ENCODE data around the gene GABRG3.
"Not testable (repeated sequence)": the region's sequence is repeated elsewhere in the genome, so short reads cannot be mapped to it uniquely, and the experiment has no call there.

Gene GABRG3

DNA sequence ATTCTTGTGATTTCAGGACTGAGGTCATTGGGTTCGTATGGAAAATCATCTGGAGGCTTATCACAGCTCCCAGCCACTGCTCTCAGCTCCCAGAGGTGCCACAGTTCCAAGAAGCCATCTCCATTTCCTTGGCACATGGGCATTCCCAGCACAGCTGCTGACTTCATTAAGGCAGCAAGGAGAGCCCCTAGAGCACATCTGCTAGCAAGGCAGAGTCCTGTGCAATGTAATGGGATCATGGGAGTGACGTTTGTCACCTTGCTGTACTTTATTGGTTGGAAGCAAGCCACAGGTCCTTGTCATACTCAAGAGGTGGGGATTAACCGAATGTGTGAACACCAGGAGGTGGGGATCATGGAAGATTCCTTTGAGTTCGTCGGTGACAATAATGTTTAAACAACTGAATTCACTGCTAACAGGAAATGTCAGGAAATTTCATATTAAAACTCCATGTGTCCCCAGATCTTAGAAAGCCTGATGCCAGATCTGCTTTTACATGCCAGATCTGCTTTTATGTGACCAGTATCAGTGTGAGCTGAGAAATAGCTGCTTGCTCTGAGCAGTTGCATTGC, 148.8 kb downstream of the GABRG3 start:
- DNase-seq, result no peak

DNA sequence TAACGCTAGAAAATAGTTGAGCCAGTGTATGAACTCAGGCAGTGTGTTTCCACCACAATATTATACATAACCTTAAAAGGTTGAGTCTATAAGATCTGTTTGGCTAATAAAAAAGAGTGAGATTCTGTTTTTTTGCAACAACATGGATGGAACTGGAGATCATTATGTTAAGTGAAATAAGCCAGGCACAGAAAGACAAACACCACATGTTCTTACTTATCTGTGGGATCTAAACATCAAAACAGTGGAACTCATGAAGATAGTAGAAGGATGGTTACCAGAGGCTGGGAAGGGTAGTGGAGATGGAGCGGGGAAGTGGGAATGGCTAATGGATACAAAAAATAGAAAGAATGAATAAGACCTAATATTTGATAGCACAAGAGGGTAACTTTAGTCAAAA, 150.7 kb downstream of the GABRG3 start:
- DNase-seq, result no peak

DNA sequence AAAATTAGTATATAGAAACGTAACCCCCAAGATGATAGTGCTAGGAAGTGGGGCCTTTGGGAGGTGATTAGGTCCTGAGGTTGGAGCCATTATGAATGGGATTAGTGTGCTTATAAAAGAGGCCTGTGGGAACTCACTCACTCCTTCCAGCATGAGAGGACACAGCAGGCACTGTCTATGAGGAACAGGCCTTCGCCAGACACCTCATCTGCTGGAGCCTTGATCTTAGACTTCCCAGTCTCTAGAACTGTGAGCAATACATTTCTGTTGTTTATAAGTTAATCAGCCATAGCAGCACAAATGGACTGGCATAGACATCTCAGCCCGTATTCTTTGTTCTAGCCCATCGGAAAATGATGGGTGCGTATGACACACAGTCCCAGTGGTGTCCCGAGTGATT, 152.3 kb downstream of the GABRG3 start:
- no peak for DNase-seq

DNA sequence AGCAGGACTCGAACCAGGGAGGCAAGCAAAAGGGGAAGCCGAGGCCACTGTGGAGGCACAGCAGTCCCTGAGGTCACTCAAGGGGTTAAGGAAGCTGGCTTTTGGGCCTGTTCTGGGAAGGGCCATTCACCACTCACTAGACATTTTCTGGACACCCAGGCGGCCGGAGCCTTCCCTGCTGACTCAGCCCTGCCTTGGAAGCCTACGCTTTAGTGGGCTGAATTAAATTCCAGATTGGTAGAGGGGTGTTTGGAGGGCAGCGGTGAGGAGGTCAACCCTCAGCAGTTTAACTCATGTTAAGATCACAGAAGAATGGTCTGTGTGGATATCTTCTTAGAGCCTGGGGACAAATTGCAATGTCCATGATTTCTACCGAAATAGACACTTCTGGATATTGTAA, 152.8 kb downstream of the GABRG3 start:
- no peak for DNase-seq

DNA sequence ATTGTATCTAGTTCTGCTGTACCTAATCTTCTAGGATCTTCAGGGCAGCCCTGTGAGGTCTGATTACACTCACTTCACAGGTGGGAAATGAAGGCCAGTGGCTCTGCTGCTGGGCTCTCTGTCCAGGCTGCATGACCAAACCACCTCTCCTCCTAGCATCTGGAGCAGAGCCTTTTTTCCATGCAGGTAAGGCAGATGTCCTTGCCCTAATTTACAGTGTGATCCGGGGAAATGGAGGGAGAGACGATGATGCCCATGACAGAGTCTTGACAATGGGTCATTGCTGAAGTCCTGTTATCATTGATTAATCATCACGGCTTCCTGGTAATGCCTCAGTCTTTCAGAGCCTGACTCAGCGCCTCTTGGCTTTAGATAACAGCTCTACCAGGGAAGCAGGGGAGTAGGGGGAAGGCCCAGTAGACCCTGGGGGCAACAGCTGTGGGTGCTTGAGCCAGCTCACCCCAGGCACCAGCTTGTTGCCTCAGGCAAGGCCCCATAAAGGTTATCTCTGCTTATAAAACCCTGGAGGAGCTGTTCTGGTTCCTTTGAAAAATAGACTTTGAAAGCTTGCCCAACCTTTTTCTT, 153.4 kb downstream of the GABRG3 start:
- DNase-seq, result no peak

DNA sequence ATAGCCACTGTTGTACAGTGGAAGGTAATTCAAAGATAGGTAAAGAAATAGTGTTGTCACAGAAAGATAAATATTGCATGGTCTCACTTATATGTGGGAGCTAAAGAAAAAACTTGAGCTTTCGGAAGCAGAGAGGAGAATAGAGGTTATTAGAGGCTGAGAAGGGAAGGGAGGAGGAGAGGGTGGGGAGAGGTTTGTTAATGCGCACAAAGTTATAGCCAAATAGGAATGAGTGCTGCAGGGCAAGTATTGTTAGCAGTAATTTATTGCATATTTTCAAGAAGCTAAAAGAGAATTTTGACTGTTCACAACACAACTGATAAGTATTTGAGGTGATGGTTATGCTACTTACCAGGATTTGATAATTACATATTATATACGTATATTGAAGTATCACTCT, 154.2 kb downstream of the GABRG3 start:
- DNase-seq, result no peak

DNA sequence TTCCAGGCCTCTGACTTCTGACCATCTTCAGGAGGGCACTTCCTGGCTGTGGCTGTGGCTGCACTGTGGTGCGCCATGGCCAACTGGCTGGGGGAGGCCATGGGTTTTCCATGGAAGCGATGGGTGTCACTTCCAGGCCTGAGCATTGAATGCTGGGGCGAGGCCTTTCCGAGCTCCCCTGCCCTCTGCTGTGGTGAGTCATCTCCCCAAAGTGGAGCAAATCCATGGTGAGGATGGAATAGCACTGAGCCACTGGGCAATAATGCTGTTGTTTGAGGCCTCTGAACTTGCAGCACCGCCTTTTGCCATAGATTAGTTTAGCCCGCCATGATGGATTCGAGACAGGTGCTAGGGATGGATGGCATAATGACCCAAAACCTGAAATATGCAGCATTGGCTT, 155.5 kb downstream of the GABRG3 start:
- DNase-seq, result no peak

DNA sequence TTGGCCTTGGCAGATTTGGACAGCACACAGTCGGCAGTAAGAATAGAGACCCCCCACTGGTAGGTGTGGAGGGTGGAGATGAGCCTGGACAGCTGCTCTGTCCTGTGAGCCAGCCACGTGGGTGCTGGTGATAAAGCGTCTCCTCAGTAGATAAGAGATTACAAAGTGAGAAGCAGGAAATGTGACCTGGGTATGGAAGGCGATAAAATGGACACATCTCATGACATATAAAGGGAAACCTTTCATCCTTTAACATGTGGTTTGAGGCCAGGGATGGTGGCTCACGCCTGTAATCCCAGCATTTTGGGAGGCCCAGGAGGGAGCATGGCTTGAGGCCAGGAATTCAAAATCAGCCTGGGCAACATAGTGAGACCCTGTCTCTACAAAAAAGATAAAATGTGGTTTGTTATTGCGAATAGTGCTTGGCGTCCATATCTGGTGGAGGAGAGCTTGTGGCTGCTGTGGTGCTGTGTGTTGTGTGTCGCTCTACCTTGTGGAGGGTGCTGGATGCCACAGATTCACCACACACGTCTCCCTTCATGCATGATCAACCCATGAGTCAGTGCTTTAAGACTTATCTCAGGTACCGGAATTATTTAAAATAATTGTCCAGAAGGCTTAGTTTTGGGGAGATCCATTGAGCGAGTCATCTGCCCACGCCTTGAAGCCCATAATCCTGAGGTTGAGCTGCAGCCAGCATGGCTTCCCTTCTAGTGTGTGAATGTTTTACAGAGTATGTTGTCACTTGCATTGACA, 157.0 kb downstream of the GABRG3 start:
- DNase-seq, result no peak

DNA sequence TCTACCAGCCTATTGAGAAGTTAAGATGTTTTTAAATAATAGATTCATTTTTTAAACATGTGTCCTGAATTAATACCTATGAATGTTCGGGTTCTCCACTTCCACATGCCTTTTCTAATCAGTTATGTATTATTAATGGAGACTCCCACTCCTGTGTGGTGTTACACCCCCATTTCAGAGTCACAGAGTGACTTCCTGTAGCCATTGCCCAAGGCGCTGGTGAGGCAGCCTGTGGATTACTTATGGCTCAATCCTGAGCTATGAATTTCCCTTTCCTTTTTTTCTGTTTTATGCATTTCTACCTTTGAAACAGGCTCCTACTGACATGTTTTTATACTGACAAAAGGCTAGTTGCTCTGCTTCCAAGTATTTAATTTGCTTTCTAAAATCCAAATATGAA, 162.3 kb downstream of the GABRG3 start:
- no peak for DNase-seq

DNA sequence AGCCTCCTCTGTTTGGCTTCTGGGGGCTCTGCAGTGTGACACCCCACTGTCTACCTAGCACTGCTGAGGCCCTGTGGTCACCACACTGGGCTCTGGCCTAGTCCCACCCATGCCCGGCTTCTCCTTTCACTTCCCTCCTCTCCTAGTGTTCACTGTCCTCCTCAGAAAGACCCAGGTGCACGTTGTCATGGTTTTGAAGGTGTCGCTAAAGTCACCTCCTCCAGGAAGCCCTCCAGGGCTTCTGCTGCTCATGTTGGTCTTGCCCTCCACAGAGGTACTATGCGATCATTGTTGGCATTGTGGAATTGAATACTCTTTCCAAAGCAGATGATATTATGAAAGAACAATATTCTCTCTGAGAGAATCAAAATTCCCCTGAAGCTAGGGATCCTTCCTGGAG, 163.5 kb downstream of the GABRG3 start:
- DNase-seq, result no peak

DNA sequence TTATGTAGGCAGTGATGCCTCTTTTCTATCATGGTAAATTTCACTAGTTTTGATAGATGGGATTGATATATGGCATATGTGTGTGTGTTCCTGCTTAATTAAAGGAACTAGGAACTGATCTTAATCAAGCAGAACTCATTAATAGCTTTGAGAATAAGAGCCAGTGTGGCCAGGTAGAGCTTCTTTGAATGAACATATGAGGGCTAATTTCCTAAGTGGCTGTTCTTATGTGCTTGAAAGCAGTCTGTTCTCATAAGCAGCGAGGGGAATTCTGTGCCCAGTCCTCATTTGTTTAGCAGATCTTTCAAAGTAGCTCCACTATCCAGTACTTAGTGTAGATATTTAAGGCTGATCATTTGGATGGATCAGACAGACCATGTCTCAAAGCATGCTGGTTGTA, 164.2 kb downstream of the GABRG3 start:
- DNase-seq, result no peak

DNA sequence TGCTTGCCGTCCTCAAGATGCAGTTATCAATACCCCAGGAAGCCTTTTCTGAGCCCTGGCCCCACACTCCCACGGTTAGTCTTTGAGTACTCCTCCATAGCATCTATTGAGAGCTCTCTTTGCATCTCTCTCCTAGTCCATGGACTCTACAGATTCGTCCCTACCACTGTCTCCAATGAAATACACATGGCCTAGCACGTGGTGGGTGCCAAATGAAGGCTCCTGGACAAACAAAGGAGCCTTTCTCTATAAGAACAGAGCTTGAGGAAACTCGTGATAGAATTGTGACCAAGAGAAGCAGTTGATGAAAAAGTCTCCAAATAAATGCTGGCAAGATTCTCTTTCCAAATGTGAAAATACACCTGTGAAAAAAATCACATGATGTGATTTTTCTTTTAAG, 166.1 kb downstream of the GABRG3 start:
- no peak for DNase-seq

DNA sequence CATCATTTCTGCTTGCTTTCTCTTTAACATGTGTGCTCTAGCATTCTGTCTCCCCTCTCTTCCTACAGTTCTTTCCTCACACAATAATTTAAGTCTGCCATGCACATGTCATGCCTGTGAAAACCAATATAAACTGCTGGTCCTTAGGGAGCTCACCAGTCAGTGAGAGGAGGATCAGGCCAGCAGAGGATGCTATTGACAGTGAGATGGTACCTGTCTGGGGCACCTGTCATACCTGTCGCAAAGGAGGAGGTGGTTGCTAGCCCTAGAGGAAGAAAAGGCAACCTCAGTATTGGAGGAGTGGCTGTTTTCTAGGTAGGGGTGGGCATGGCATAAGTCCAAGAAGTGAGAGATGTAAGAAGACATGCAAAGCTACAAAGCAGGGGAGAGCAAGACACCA, 194.6 kb downstream of the GABRG3 start:
- DNase-seq, result no peak

DNA sequence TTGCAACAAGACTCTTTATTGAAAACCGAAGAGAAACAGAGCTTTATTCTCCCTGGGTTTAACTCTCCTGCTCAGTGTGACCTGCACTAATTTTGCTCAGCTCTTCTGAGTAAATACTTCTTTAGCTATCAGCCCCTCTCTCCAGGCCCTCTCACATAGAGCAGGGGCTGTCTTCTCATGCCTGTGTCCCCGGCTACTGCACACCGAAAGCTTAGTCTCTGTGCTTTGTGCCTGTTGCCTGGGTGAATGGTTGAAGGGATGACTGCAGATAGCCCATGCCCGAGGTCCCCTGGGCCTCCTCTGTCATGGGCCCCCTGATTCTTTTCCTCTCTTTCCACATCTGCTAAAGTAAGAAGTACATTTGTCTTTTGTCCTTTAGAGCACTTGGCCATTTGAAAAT, 195.9 kb downstream of the GABRG3 start:
- no peak for DNase-seq

DNA sequence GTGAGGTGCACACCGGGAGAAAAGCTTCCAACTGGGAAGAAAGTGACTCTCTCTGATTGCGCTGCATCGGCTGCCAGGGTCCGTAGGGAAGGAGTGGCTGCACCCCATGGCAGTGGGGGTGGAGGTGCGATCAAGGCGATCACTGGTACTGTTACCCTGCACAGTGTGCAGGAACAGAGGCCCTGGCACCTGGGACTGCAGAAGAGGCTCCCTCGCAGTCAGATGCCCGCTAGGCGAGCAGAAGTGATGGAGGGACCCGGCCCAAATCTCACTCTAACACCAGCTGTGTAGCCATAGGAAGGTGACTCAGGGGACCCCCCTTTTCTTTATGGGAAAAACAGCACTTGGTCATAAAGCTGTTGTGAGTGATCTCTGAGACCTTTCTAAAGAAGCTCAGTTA, 196.8 kb downstream of the GABRG3 start:
- no peak for DNase-seq

DNA sequence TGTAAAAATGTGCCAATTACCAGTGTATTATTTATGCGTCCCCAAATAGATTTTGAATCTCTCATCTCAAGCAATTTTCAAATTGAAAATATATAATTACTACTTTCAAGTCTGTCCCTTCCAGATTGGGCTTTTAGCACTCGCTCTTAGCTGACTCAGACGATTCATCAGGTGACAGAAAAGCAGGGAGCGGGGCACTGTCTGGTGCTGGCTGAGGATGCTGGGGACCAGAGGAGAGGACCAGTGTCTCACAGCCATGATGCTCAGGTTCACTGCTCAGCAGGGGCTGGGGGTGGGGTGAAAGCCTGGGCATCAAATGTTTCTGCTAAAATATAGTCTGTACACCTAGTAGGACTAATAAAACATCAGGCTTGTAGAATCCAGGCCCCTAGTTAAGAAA, 199.9 kb downstream of the GABRG3 start:
- no peak for DNase-seq

DNA sequence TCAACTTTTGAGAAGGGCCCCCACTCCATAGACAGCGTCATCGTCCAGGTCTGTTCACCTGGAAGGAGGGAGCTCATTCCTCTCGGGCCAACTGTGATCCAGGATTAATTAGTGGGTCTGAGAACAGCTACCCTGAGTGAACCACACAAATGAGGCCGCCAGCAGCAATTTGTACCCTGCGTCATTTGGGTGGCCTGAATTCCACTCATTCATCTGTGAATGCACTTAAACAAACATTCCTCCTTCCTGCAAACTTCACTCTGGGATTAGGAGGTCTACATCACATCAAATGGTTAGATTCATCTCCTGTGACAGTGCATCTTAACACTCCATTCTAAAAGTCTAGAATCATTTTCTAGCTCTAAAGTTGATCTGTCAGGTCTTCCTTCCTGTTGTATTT, 201.8 kb downstream of the GABRG3 start:
- no peak for DNase-seq

DNA sequence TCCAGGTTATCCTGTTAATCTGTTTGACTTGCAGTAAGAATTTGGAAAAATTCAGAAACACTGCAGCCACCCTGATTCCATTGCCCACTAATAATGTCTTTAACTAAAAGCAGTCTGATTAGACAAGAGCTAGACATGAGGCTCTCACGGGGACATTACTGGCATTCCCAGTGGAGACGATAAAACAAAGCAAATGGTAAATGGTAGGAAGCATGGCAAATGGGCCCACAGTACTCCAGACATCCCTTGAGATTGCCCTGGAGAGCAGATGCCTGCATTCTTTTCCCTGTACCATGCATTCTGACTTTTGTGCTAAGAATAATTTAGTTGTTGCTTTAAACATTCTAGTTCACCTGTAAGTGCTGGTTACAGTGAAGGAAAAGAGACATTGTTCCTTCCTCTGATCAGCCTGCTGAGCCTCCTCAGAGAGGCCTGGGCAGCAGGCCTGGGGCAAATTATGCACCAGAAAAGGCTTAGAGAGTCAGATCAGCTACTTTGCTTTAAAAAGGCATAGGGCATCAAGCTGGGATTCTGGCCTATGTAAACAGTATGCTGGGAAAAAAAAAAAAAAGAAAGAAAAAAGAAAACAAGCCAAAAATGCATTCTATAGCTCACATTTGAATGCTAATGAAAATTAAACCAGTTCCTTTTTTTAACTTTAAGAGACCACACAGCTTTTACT, 204.6 kb downstream of the GABRG3 start:
- DNase-seq, result no peak

DNA sequence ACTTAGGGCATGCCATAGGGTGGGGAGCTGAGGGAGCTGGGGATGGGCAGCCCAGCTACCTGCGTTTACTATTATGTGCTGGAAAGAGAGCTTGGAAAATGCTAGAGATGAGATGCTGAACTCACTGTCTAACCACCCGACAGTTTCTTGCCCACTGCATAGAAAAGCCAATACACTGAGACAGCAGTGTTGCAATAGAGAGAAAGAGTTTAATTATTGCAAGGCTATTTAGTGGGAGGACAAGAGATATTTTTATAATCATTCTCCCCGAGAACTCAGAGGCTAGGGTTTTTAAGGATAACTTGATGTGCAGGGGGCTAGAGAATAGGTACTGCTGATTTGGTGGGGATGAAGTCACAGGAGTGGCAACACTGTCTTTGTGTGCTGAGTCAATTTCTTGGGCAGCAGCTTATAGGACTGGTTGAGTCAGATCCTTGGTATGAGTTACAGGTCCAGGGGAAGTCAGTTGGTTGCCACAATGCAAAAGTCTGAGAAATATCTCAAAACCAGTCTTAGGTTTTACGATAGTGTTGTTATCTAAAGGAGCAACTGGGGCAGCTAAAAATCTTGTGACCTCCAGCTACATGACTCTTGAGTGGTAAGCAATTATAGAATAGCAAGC, 205.9 kb downstream of the GABRG3 start:
- no peak for DNase-seq

DNA sequence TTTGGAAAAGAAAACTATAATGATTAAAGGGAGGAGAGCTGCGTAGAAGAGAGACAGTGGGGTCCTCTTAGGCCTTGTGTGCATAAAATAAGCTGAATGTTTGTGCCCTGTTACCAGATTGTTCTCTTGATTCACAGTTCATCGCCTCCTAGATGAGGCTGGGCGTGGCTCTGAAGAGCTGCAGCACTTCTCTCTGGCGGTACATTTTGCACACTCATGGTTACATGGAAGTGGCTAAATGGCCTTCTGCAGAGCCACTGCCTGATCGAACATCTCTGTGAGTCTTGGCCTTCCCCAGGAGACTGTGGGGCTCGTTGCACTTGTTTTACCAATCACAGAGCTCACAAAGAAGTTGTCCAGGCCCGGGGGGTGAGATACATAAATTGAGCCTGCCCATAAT, 208.8 kb downstream of the GABRG3 start:
- no peak for DNase-seq

DNA sequence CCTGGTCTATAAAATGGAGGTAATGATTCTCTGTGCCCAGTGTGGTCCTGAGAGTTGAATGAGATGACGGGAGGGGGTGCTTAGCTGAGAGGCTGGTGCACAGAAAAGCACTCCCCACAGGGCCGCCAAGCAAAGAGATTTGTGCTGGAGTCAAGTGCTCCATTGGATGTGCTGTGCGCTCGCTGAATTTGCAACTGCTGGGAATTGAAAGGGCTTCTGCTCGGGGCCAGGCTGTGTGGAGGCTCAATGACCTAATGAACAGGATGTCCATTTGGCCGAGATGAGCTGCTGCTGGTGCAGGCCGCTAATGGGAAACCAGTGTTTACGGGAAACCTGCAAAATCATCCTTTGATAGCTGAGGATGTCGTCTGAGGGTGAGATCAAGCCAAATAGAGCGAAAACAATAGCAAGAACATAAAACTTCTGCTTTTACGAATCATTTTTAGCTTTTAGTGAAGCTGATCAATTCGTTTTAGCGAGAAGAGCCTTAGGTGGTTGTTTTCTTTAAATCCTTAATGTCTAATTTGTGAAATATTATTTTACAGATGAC, 211.7 kb downstream of the GABRG3 start:
- DNase-seq, result no peak

DNA sequence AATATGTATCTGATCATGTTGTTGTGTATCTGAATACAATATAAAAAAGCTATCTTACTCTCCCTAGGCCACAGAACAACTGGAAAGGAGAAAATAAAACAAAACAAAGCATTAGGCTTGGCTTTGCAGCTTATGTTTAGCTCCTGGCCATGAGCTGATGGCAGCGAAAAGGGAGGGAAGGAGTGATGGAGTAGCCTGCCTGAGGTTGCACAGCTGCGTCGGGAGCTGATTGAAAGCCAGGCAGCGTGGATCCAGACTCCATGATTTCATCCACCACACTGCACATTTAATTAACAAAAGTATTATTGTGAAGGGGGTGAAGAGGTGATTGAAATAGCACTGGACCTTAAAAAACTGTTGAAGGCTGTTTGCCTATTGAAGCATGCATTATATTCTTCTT, 212.2 kb downstream of the GABRG3 start:
- DNase-seq, result no peak

DNA sequence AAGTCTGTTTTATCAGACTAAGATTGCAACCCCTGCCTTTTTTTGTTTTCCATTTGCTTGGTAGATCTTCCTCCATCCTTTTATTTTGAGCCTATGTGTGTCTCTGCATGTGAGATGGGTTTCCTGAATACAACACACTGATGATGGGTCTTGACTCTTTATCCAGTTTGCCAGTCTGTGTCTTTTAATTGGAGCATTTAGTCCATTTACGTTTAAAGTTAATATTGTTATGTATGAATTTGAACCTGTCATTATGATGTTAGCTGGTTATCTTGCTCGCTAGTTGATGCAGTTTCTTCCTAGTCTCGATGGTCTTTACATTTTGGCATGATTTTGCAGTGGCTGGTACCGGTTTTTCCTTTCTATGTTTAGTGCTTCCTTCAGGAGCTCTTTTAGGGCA, 220.5 kb downstream of the GABRG3 start:
- not testable (repeated sequence) for DNase-seq

Measured in activated CD8-positive, alpha-beta memory T cell treated with anti-CD3 and anti-CD28 coated beads for 24 hours (primary cell).